ENCODE results near the gene PARN. TPM values are rescaled to one million over a fixed set of nuclear protein-coding genes. Genes with fewer than 3 reads are reported as not detected.

The PARN gene
- total RNA-seq, 1 donor from 2014 or later: 16.8 TPM

GRCh38 chr16:14611660-14612059 lies 18.4 kb downstream of the PARN start:
- intact Hi-C loops (cut with micrococcal nuclease): no loop called here
- H3K36me3 ChIP-seq: peaks cover 98% of the 10 kb centered on the region
- no peaks in the 10 kb centered on the region for H3K9me3 ChIP-seq (replicated peaks)
- TF ChIP-seq CTCF (IDR thresholded peaks at IDR 0.05; ENCODE audit: borderline replicate concordance): no peak
- no peak overlapping the region for H3K27ac ChIP-seq (replicated peaks)
- no peaks in the 10 kb centered on the region for H3K4me1 ChIP-seq
- no peak overlapping the region for H3K4me3 ChIP-seq
- H3K27me3 ChIP-seq (ENCODE audit: low read depth): no peaks in the 10 kb centered on the region
- no peak for DNase-seq

- Histone ChIP-seq H3K27ac (replicated peaks) (no peak overlapping the region), H3K4me1 (no peaks in the 10 kb centered on the region), H3K4me3 (no peak overlapping the region), H3K9me3 (replicated peaks) (no peaks in the 10 kb centered on the region), H3K36me3 (peaks cover 97% of the 10 kb centered on the region), H3K27me3 (ENCODE audit: low read depth) (no peaks in the 10 kb centered on the region)
- intact Hi-C loops (cut with micrococcal nuclease): no loop called here
- DNase-seq: no peak
- TF ChIP-seq CTCF (IDR thresholded peaks at IDR 0.05; ENCODE audit: borderline replicate concordance): no peak
Observed at GRCh38 chr16:14609716-14610115, 20.3 kb downstream of the PARN start.

GRCh38 chr16:14608604-14609003 lies 21.5 kb downstream of the PARN start:
- no peaks in the 10 kb centered on the region for H3K27me3 ChIP-seq (ENCODE audit: low read depth)
- H3K27ac ChIP-seq (replicated peaks): no peak overlapping the region
- H3K4me3 ChIP-seq: no peak overlapping the region
- peaks cover 97% of the 10 kb centered on the region for H3K36me3 ChIP-seq
- H3K4me1 ChIP-seq: no peaks in the 10 kb centered on the region
- no peak for DNase-seq
- H3K9me3 ChIP-seq (replicated peaks): no peaks in the 10 kb centered on the region
- no peak for TF ChIP-seq CTCF (IDR thresholded peaks at IDR 0.05; ENCODE audit: borderline replicate concordance)
- intact Hi-C loops (cut with micrococcal nuclease): no loop called here

GRCh38 chr16:14608111-14608566 lies 21.9 kb downstream of the PARN start:
- H3K4me1 ChIP-seq: no peaks in the 10 kb centered on the region
- H3K9me3 ChIP-seq (replicated peaks): no peaks in the 10 kb centered on the region
- DNase-seq: no peak
- H3K27ac ChIP-seq (replicated peaks): no peak overlapping the region
- H3K4me3 ChIP-seq: no peak overlapping the region
- H3K36me3 ChIP-seq: peaks cover 99% of the 10 kb centered on the region
- no peaks in the 10 kb centered on the region for H3K27me3 ChIP-seq (ENCODE audit: low read depth)
- TF ChIP-seq CTCF (IDR thresholded peaks at IDR 0.05; ENCODE audit: borderline replicate concordance): no peak
- intact Hi-C loops (cut with micrococcal nuclease): no loop called here

- Histone ChIP-seq H3K9me3 (replicated peaks) (no peaks in the 10 kb centered on the region), H3K27ac (replicated peaks) (no peak overlapping the region), H3K4me1 (no peaks in the 10 kb centered on the region), H3K27me3 (ENCODE audit: low read depth) (no peaks in the 10 kb centered on the region), H3K36me3 (peaks cover 98% of the 10 kb centered on the region), H3K4me3 (no peak overlapping the region)
- intact Hi-C loops (cut with micrococcal nuclease): no loop called here
- DNase-seq: no peak
- TF ChIP-seq CTCF (IDR thresholded peaks at IDR 0.05; ENCODE audit: borderline replicate concordance): no peak
Observed at GRCh38 chr16:14606102-14606501, 24.0 kb downstream of the PARN start.
